ENCODE results near the gene LAMA2. TPM values are rescaled to one million over a fixed set of nuclear protein-coding genes. Genes with fewer than 3 reads are reported as not detected.
A peak's percentile ranks its signal among the peaks of the same experiment; 100 is the strongest.

LAMA2 gene
- total RNA-seq, 1 donor = 40.2 TPM

DNA sequence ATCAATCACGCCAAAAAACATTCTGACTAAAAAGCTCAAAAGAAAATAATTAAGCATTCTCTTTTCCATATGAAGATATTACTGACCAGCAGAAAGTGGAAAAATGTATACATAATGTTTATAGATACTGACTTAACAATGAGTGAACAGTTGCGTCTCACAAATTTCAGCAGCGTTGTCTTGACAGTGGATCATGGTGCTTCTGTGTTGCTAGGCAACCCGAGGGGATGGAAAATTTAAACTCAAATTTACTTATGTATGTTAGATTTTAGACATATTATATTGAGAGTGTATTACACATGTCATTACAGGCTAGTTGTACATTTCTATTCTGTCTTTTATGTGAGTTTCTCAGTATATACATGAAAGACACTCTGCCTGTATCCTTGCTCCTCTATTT is 110.2 kb downstream of the LAMA2 start:
- no peak overlapping the region for H3K4me3 ChIP-seq (ENCODE audit: low read depth, low read length)
- TF ChIP-seq, protein P1, sequence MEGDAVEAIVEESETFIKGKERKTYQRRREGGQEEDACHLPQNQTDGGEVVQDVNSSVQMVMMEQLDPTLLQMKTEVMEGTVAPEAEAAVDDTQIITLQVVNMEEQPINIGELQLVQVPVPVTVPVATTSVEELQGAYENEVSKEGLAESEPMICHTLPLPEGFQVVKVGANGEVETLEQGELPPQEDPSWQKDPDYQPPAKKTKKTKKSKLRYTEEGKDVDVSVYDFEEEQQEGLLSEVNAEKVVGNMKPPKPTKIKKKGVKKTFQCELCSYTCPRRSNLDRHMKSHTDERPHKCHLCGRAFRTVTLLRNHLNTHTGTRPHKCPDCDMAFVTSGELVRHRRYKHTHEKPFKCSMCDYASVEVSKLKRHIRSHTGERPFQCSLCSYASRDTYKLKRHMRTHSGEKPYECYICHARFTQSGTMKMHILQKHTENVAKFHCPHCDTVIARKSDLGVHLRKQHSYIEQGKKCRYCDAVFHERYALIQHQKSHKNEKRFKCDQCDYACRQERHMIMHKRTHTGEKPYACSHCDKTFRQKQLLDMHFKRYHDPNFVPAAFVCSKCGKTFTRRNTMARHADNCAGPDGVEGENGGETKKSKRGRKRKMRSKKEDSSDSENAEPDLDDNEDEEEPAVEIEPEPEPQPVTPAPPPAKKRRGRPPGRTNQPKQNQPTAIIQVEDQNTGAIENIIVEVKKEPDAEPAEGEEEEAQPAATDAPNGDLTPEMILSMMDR (IDR thresholded peaks at IDR 0.05; ENCODE audit: insufficient read depth, low read depth, low read length) = no peak
- no peak for DNase-seq (ENCODE audit: low read depth)

DNA sequence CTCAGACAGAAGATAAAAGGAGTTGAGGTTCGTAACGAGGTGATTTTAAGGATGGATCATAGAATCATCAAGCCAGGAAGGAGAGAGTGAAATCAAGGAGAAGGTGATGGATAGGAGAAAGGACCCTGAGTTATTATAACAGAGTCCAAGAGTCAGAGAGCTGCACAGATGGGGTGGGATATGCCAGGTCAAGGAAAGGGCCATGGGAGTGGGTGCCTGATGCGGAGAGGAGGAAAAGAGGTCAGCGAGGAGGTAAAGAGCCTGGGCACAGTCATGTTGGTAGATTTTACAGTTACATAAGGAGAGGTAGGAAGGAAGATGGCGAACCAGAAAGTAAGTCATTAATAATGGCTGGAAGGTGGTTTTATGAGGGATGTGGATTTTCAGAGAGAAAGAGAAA is 114.9 kb downstream of the LAMA2 start:
- DNase-seq (ENCODE audit: low read depth) = no peak
- H3K4me3 ChIP-seq (ENCODE audit: low read depth, low read length) = no peak overlapping the region
- TF ChIP-seq, protein P1 (IDR thresholded peaks at IDR 0.05; ENCODE audit: insufficient read depth, low read depth, low read length) = no peak

DNA sequence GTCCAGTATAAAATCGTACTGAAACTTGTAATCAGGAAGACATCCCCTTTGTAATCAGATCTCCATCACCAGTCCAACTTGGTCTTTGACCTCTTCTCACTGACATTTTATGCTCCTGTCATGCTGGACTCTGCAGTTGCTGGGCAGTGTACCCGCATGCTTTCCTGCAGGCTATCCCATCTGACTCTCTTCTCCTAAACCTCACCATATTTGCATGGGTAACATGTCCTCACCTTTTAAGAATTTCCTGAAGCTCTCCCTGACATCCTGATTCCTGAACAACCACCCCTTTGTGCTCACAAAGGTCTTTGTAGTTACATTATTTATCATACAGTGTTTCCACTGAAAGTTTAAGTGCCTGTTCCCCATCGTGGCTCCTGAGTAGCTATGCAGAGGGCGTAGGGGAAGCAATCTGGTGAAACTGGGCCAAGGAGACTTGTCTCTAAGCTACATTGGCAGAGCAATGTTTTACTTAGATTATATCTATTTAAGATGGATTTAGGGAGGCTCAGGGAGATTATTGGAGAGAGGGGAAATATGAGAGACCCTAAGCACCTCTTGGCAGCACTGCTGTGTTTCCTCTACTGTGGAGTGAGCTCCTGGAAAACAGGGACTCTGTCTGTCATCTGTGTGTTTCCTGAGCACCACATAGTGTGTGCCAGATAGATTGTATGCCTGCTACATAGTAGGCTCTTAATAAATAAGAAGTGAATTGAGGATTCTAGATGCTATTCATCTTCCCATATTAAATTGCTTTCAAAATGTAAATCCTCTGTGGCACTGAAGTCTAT is 124.0 kb downstream of the LAMA2 start:
- no peak for DNase-seq (ENCODE audit: low read depth)

DNA sequence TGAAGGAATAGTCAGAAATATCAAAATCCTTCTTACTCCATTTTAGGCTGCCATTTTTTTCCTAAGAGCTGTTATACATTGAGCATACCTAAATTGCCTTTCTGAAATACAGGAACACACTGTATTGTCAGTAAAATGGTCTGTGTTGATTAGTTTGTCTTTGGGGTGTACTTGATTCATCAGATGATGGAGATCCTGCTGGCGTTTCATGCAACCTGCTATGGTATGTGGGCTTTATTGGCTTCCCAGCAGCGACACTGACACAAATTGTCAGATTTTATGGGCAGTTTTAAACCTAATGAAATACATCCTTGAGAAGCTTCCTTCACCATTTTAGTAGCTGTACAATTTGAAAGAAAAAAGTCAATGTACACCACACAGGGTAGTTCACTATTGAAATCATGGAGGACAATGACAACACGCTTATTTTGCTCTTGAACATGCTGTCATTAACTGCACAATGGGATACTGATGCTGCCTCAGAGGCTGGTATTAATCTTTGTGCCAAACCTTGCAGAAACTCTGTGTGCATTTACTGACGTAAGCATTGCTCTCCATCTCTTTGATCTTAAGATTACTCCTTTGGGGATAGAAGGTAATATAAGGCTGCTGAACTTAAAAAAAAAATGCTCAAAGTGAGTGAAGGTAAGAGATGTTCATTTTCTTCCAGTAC is 124.9 kb downstream of the LAMA2 start:
- no peak for DNase-seq (ENCODE audit: low read depth)
- TF ChIP-seq, protein P1 (IDR thresholded peaks at IDR 0.05; ENCODE audit: insufficient read depth, low read depth, low read length) = no peak
- no peak overlapping the region for H3K4me3 ChIP-seq (ENCODE audit: low read depth, low read length)

More for the DNA sequence above, 124.0 kb downstream of the LAMA2 start:
- TF ChIP-seq, protein P1 (IDR thresholded peaks at IDR 0.05; ENCODE audit: insufficient read depth, low read depth, low read length) = no peak
- no peak overlapping the region for H3K4me3 ChIP-seq (ENCODE audit: low read depth, low read length)

DNA sequence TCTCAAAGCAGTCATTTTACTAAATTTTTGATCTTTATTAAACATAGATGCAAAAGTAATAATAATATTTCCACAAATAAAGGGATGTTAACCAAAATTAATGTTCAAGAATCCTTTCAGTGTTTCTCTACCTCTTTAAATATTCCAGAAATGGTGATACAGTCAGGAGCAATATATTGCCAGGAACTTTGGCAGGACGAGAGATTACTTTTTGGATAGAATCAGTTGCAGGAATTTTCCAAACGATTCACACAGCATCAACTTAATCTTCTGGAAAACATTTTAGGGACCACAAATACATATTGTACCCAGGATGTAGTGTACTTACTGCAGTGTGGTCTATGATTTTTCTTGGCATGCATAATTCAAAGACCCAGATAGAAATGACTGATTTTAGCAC is 125.7 kb downstream of the LAMA2 start:
- no peak for DNase-seq (ENCODE audit: low read depth)
- no peak overlapping the region for H3K4me3 ChIP-seq (ENCODE audit: low read depth, low read length)
- TF ChIP-seq, protein P1 (IDR thresholded peaks at IDR 0.05; ENCODE audit: insufficient read depth, low read depth, low read length) = no peak

GRCh38 chr6:129009851-129010250 is 126.9 kb downstream of the LAMA2 start:
- H3K4me3 ChIP-seq (ENCODE audit: low read depth, low read length) = no peak overlapping the region
- TF ChIP-seq, protein P1 (IDR thresholded peaks at IDR 0.05; ENCODE audit: insufficient read depth, low read depth, low read length) = no peak
- DNase-seq (ENCODE audit: low read depth) = peak; percentile 34
